Activated CD4-positive, alpha-beta T cell treated with anti-CD3 and anti-CD28 coated beads, Interleukin-2, amount 50 U/mL, for 24 hours (primary cell): ENCODE results near the gene SHLD3.
"Not testable (repeated sequence)": the region's sequence is repeated elsewhere in the genome, so short reads cannot be mapped to it uniquely, and the experiment has no call there.

ENCODE experiments used
- DNase-seq, 2 donors: peaks; one replicate each; pipeline ENCODE4 v3.0.0-alpha.2; 2020; ENCODE audit warnings: low read depth in 1 of 2, low spot score in 1 of 2

Gene SHLD3, protein sequence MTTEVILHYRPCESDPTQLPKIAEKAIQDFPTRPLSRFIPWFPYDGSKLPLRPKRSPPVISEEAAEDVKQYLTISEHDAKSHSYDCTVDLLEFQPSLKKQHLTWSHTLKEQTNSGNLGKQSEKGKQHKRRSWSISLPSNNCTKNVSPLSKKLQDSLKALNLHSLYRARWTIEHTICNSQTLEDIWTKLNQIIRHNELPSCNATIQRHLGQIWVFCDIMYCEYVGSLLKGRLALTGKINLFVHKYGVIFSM

DNA sequence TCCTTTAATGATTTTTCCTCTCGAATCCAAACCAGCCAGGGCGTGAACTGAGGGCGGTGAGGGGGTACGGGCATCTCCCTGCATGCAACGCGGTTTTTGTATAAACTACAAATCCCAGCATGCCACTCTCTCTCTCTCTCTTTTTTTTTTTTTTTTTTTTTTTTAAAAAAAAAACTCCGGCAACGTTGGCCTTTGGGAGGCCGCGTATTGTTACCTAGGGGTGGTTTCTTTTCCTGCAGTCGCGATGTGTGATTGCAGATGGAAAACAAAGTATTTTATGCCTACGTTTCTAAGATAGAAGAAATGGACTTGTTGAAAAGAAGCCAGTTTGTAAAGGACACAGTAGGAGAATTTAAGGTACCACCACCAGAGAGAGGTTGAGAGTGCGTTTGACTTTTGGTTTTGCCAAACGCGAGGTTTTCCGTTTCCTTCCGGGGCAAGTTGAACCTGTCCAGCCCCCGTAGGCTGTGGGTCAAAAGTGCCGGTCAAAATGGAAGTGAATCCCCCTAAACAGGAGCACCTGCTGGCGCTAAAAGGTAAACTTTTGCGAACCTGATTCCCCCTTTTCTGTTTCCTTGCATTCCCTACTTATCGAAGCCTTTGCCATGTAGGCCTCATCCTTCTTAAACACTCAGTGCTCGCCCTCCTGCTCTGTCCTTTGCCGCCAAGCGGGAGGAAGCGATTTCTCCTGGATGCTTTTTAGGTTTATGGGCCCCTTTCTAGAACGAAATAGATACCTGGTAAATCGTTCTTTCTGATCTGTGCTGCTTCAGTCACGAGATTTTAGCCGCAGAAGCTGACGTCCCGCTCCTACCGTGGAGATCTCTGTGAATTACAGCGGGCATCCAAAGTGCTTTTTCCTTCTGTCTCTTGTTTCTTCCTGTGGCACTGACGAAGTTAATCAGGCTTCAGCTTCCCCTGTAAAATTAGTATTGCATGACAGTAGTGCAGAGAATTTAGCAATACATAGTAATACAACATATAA lies at the start of gene SHLD3, which contains the start of gene TRAPPC13:
Gene SHLD3 (plus strand): TSS at position 457 of the 985 bp plus-strand sequence. CDS start 4,561 bp downstream, outside the sequence.
Gene TRAPPC13 (plus strand): TSS at position 457 of the 985 bp plus-strand sequence. CDS start 34 bp downstream, at position 491.
- DNase-seq = peak; percentile 62 to 84

DNA sequence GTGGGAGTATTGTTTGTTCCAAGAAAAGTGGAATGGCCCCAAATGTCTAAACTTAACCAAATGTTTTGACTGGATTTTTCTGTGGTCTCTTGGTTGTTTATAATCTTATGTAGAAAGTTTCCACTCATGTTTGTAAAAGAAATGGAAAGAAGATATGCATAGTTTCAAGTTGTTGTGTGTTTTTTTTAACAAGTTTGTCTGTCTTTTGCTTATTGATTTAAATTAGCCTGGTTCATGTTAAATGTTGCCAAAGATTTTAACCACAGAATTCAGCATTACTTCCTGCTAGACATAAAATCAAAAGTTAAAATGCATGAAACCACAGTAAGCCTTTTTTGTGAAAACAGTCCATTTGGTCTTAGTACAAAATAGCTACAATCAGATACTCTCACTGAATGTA lies 47.7 kb upstream of the SHLD3 start:
- no peak for DNase-seq

DNA sequence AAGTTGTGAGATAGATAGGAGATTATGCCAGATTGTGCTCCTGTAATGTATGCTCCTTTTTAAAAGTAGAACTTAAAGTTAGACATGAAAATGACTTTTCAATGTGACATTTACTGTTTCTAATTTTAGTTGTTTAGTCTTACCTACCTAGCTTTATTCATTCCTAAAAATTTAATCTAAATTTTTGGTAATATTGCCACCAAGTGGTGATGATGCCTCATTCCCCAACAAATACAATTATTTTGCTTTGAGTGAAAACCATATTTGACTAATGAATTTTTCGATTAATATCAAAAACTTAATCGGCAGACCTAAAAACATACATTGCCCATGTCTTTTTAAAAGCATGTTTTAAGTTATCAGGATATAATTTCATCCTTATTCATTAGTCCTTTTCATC lies 36.1 kb upstream of the SHLD3 start:
- no peak for DNase-seq

DNA sequence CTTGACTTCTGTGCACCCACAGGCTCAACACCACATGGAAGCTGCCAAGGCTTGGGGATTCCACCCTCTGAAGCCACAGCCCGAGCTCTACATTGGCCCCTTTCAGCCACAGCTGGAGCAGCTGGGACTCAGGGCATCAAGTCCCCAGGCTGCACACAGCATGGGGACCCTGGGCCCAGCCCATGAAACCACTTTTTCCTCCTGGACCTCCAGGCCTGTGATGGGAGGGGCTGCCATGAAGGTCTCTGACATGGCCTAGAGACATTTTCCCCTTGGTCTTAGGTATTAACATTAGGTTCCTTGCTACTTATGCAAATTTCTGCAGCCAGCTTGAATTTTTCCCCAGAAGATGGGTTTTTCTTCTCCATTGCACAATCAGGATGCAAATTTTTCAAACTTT lies 23.1 kb upstream of the SHLD3 start:
- not testable (repeated sequence) for DNase-seq

DNA sequence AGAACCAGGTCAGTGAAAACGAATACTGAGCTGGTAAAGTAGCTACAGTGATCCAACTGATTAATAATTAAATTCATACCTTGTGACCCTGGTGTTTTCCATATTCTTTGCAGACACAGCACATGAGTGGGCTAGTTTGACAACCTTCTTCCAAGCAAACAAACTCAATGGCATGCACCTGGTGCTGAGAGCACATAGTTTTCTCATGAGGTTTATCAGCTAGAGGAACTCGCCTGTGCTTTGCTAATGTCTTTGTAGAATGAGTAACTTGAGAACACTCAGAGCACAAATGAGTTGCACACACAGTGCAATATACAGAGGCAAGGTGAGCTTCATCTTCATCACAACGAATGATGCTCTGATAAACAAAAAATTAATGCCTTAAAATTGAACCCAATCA lies 13.3 kb upstream of the SHLD3 start:
- DNase-seq = no peak

DNA sequence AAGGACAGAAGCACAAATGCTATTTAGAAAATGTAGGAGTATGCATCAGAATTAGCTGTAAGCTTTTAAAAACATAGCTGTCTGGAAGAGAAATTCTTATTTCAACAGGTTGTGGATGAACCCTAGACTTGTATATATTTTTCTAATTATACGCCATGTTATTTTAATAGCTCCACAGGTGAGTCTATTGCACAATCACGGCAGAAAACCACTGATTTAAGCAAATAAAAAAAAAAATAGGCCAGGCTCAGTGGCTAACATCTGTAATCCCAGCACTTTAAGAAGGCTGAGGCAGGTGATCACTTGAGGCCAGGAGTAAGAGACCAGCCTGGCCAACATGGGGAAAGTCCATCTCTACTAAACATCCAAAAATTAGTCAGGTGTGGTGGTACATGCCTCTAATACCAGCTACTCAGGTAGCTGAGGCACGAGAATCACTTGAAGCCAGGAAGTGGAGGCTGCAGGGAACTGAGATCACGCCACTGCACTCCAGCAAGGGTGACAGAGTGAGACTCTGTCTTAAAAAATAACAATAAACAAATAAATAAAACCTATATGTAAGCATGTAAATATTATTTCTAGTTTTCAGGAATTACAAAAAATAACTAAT lies 12.4 kb upstream of the SHLD3 start:
- no peak for DNase-seq

DNA sequence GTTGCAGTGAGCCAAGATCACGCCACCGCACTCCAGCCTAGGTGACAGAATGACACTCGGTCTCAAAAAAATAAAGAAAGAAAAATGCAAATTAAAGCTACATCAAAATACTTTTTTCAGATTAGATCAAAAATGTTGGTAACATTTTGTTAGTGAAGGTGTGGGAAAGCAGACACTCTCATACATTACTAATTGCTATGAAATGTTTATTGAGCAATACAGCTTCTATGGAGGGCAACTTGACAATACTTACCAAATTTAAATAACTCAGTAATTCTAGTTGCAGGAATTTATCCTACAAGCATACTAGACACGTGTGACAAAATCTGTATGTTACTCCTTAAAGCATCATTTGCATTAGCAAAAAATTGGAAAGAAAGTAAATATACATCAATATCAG lies 4.8 kb upstream of the SHLD3 start:
- no peak for DNase-seq

DNA sequence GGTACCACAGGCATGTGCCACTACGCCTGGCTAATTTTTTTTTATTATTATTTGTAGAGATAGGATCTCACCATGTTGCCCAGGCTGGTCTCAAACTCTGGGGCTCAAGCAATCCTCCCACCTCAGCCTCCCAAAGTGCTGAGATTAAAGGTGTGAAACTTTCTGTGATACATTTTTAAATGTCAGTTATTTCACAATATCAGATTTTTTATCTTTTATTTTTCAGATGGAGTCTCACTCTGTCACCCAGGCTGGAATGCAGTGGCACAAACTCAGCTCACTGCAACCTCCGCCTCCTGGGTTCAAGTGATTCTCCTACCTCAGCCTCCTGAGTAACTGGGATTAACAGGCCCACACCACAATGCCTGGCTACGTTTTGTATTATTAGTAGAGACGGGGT lies 2.9 kb upstream of the SHLD3 start:
- not testable (repeated sequence) for DNase-seq

DNA sequence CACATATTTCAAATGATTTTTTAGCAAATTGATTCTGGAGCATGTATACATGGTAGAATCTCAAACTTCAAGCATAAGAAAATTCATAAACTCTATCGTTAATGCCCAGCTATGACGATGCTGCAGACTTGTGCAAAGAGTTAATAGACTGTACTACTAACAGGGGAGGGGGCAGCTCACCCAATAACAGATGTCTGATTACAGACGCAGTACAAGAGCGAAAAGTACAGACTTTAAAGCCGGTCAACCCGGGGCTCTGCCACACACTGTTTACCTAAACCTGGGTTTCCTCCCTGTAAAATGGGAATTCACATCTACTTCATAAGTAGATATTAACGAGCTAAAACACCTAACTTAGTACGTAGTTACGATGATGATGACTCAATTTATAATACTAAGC lies 1.3 kb upstream of the SHLD3 start:
- DNase-seq = no peak

DNA sequence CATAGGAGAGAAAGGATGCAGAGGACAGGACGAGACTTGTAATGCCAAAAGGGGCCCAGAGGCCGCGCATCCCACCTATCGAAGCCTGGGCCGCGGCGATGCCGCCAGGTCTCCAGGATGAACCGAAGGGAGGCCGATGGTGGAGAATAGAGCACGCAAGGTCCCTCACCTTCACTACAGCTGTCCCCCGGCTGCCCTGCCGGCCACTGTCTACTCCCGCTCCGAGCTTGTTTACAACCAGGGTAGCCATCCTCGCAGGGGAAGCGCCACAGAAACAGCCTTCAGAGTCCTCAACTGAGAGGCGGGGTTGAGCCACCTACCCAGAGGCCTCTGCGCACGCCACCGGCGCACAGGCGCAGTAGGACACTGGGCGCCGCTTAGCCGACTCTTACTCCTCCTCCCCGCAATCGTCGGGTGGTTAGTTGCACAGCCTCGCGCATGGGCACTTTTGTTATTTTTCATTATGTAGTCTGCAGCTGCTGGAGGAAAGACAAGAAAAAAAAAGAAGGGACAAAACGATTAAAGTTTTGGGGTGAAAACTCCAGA lies 729 bp upstream of the SHLD3 start, which contains the start of gene TRIM23:
Gene TRIM23 (minus strand): TSS at position 309 of the 546 bp plus-strand sequence. CDS start 59 bp downstream, at position 250.
- peak; percentile 72 to 91 for DNase-seq

DNA sequence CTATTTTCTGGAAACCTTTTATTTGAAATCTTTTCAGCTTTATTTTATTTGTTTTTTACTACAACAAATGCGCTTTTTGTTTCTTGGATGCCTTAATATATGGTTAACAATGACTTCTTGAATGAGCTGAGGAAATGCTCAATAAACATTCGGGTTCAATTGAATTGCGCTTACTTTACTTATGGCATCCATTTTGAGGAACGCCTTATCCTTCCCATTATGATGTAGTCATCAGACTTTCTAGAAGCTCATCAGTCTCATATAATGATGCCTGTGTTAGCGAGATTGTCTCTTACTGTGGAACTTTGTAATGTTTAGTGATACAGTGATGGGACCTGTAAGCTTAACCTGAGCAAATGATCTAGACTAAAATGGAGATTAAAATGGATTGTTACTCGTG lies 916 bp downstream of the SHLD3 start:
- no peak for DNase-seq

DNA sequence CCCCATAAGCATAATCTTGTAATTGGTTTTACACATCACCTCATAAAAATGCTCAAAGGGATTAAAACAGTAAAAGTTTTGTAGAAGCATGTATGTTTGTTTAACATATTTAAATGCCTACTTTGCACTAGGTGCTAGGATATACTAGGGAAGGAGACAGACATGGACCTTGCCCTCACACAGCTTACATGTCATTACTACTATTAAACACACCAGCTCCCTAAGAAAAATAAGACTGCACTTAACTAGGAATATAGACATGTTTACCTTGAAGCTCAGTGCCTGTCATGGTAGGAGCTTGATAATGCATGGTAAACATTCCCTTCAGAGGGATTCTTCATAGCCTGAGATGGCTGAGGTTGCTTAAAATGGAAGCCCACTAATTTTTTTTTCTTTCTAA lies 6.2 kb downstream of the SHLD3 start:
- DNase-seq = no peak

DNA sequence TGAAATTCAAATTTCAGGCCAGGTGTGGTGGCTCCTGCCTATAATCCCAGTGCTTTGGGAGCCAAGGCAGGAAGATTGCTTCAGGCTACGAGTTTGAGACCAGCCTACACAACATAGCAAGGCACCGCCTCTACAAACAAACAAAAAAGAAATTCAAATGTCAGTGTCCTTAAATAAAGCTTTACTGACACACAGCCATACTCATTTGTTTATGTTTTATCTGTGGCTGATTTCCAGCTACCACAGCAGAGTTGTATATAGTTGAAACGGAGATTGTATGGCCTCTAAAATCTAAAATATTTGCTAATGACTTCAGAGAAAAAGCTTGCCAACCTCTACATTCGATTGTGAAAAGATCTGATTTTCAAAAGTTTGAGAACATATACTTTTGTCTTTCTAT lies 15.4 kb downstream of the SHLD3 start:
- no peak for DNase-seq

DNA sequence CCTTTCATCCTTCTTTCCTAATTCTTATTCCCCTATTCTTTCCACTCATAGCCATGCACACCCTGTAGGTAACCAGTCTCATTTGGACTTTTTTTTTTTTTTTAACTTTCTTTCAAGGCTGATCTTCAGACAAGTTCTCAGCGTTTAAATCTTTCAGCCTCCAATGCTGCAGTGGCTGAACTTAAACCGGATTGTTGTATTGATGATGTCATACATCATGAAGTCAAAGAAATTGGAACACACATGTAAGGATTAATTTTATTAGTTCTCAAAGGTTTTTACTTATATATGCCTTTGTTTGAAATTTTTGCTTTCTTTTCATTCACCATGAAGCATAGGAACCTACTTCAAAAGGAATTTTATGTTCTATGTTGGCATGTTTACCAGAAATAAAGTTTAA lies 22.1 kb downstream of the SHLD3 start:
- DNase-seq = no peak

DNA sequence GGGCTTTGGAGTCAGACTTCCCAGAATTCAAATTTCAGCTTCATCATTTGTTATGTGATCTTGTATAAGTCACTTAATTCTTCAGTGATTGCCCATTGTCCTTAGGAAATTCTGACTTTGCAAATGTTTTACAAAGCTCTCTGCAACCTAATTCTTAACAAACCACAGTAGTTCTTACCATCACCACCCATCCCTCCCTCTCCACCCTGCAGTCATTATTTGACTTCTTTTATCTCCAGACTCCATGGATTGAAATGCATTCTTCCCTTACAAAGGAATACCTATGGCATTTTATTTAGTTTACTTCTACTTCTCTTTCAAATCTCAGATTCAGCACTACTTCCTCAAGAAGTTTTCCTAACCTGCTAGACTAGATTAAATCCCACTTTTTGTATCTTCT lies 23.1 kb downstream of the SHLD3 start:
- no peak for DNase-seq

DNA sequence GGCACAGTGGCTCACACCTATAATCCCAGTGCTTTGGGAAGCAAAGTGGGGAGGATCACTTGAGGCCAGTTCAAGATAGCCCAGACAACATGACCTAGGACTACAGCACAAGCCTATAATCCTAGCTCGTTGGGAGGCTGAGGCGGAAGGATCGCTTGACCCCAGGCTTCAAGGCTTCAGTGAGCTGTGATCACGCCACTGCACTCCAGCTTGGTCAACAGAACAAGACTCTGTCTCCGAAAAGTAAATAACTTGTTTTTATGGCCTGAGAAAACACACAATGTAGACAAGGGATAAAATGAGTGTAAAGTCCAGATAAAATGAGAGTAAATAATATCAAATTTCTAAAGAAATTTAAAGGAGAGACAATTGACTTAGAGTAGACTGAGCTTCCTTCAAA lies 26.3 kb downstream of the SHLD3 start:
- no peak for DNase-seq

DNA sequence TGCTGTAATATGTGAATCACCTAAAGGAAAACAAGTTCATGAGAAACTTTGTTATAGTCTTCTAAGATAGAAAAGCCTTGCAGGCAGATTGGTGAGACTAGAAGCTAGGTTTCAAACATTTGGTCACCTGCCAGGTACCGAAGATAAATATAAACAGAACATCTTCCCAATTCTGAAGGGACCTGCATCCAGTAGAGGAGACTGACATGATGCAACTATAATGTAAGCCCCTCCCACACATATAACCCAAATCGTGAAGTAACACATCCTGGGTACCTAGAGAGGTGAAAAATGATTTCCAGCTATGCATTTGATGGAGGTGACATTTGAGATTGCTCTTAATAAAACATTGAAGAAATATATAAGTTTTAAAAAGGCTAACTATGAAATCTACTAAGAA lies 29.9 kb downstream of the SHLD3 start:
- no peak for DNase-seq

DNA sequence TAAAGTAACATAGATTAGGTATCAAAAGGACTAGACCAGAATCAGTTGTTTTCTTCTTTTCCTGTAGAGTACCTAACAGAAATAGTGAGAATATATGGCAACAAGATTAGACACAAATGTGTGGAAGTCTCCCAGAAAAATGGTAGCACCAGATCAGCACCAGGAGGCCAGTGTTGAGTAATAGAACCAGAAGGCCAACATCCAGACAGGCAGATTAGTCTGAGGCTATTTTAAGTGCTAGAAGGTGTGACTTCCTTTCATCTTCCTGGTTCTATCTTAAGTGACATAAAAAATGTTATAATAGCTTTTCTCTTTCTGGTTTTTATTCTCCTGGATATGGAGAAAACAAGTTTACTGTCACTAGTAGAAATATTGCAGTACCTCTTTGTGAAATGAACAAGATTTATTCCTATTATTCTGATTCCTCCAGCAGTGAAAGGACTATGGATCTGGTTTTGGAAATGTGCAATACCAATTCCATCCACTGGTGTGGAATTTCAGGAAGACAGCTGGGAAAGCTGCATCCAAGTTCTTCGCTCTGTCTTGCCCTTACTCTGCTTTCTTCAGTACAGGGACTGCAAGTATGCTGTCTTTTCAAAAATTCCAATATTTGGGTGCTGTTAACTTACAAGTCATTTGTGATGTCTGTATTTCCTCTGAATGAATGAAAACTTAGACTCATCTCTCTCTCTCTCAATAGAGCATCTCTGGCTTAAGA lies 39.1 kb downstream of the SHLD3 start:
- no peak for DNase-seq

DNA sequence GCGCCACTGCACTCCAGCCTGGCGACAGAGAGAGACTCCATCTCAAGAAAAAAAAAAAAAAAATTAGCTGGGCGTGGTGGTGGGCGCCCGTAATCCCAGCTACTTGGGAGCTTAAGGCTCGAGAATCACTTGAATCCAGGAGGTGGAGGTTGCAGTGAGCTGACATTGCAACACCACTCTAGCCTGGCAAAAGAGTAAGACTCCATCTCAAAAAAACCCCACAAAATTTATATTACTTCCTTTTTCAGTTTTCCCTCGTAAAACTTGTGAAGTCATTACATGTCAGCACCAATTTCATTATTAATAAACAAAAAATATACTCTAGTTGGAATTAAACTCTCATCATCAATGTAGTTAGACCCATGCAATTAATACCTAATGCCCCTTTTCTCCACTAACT lies 43.9 kb downstream of the SHLD3 start:
- no peak for DNase-seq

DNA sequence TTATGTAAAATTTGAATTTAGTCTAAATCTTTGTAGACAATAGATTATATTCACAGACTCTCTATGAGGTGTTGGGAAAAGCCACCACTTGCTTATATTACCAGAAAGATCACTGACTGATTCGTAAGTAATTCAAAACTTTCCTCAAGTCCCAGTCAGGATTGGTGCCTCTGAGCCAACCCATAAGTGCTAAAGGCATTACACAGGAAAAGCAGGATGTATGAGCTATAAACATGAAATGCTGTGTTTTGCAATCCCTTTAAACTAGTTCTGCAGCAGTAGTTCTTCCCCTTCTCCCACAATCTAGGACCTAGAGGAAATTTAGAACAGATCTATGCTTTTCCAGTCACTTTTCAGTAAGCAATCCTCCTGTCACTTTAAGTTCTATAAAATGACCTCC lies 48.0 kb downstream of the SHLD3 start:
- no peak for DNase-seq

DNA sequence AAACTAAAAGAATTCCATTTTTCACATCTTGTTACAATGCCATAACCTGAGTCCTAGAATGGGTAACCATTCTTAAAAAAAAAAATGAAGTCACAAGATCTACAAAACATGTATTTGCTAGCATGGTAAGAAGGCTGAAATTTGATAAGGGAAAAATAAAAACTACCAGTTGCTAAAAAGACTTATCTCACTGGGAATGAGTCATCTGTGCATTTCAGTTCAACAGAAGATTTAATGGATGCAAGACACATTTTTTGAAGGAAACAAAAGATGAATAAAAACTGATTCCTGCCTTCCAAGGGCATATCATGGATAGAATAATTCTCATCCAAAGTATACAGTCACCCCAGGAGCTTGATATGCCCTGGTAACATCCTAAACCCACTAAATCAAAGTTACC lies 49.9 kb downstream of the SHLD3 start:
- no peak for DNase-seq
